GM23338 (cell line): ENCODE data around the gene ACTR1A. TPM values are rescaled to one million over a fixed set of nuclear protein-coding genes. Genes with fewer than 3 reads are reported as not detected.

Experiments
- ATAC-seq: fragments of 200-7000 bp; cut with Tn5 transposase; 3 replicates; pipeline ENCODE4 v1.9.1; 2020
- DNase-seq: peaks from one replicate; pipeline ENCODE4 v3.0.0-alpha.2; 2015; ENCODE audit warnings: low spot score
- H2AFZ ChIP-seq: fragments of 200-600 bp; sonication (generic); 2 replicates; pipeline ENCODE4 v1.8.0; 2016; ENCODE audit warnings: antibody characterized with exemption, mild to moderate bottlenecking, moderate library complexity
- H3F3A ChIP-seq: fragments of 200-600 bp; sonication (generic); replicated peaks from 2 replicates; pipeline ENCODE4 v1.8.0; 2017; ENCODE audit warnings: antibody characterized with exemption, mixed run types, low read depth
- H3K27ac ChIP-seq: fragments of 200-600 bp; sonication (generic); 2 replicates; pipeline ENCODE4 v1.6.1; 2016; ENCODE audit warnings: low read depth
- H3K27me3 ChIP-seq: fragments of 200-600 bp; sonication (generic); 2 replicates; pipeline ENCODE4 v1.8.0; 2016; ENCODE audit warnings: mild to moderate bottlenecking, mixed run types, moderate library complexity; ENCODE audit not compliant: insufficient read depth
- H3K36me3 ChIP-seq: fragments of 200-600 bp; sonication (generic); 2 replicates; pipeline ENCODE4 v1.8.0; 2016; ENCODE audit warnings: mild to moderate bottlenecking; ENCODE audit not compliant: insufficient read depth
- H3K4me1 ChIP-seq: fragments of 200-600 bp; sonication (generic); 2 replicates; pipeline ENCODE4 v1.8.0; 2016; ENCODE audit warnings: mild to moderate bottlenecking, moderate library complexity; ENCODE audit not compliant: insufficient read depth
- H3K4me2 ChIP-seq: fragments of 200-600 bp; sonication (generic); 2 replicates; pipeline ENCODE4 v1.7.1; 2017; ENCODE audit warnings: mixed run types
- H3K4me3 ChIP-seq: fragments of 200-600 bp; sonication (generic); 2 replicates; pipeline ENCODE4 v1.6.1; 2016; ENCODE audit warnings: mixed run types
- H3K79me2 ChIP-seq: fragments of 200-600 bp; sonication (generic); replicated peaks from 2 replicates; pipeline ENCODE4 v1.8.0; 2017; ENCODE audit warnings: mild to moderate bottlenecking; ENCODE audit not compliant: insufficient read depth
- H3K9me2 ChIP-seq: fragments of 200-600 bp; sonication (generic); 2 replicates; pipeline ENCODE4 v1.8.0; 2017; ENCODE audit not compliant: insufficient read depth
- H4K20me1 ChIP-seq: fragments of 200-600 bp; sonication (generic); replicated peaks from 2 replicates; pipeline ENCODE4 v1.8.0; 2017; ENCODE audit warnings: mild to moderate bottlenecking; ENCODE audit not compliant: insufficient read depth
- H3K27ac Mint-ChIP-seq: 2 replicates; pipeline ENCODE4 v1.8.0; 2020; ENCODE audit warnings: inconsistent platforms, mild to moderate bottlenecking, moderate library complexity, mixed read lengths
- H3K27me3 Mint-ChIP-seq: 3 replicates; pipeline ENCODE4 v1.8.0; 2022; ENCODE audit warnings: low read depth, mild to moderate bottlenecking, moderate library complexity, mixed read lengths, inconsistent platforms; ENCODE audit not compliant: insufficient read depth, poor library complexity
- H3K36me3 Mint-ChIP-seq: 3 replicates; pipeline ENCODE4 v1.8.0; 2021; ENCODE audit warnings: low read depth, mild to moderate bottlenecking, inconsistent platforms, moderate library complexity, mixed read lengths
- H3K4me1 Mint-ChIP-seq: 3 replicates; pipeline ENCODE4 v1.8.0; 2020; ENCODE audit warnings: mild to moderate bottlenecking, inconsistent platforms, mixed read lengths
- H3K4me3 Mint-ChIP-seq: 3 replicates; pipeline ENCODE4 v1.8.0; 2021; ENCODE audit warnings: moderate library complexity, mild to moderate bottlenecking, inconsistent platforms, mixed read lengths
- H3K9me3 Mint-ChIP-seq: 3 replicates; pipeline ENCODE4 v1.8.0; 2020; ENCODE audit warnings: moderate library complexity, mild to moderate bottlenecking, inconsistent platforms, mixed read lengths
- CREB1 ChIP-seq: fragments of 250-450 bp; sonication (Bioruptor Pico); IDR thresholded peaks from 2 replicates; pipeline ENCODE4 v1.5.0; 2020; ENCODE audit warnings: low read depth, mild to moderate bottlenecking, moderate library complexity
- CTCF ChIP-seq, 2 experiments: fragments of 200-600 bp in 1 of 2; sonication (generic) in 1 of 2; conservative IDR thresholded peaks; 2 replicates each; pipeline versions ENCODE4 v1.5.1 to v1.6.1; 2016 to 2017; ENCODE audit warnings: antibody characterized with exemption in 2 of 2, low read depth in 2 of 2, mild to moderate bottlenecking in 2 of 2, moderate library complexity in 1 of 2
- ETS1 ChIP-seq: IDR thresholded peaks from 2 replicates; pipeline ENCODE4 v1.6.1; 2016; ENCODE audit warnings: antibody characterized with exemption
- EZH2 ChIP-seq: fragments of 200-600 bp; sonication (generic); IDR thresholded peaks from one replicate; pipeline ENCODE4 v1.8.0; 2017; ENCODE audit warnings: antibody characterized with exemption, mild to moderate bottlenecking, low read depth; ENCODE audit not compliant: unreplicated experiment
- EZH2phosphoT487 ChIP-seq: fragments of 200-600 bp; sonication (generic); IDR thresholded peaks from one replicate; pipeline ENCODE4 v1.8.1; 2018; ENCODE audit warnings: antibody characterized with exemption; ENCODE audit not compliant: unreplicated experiment
- JUNB ChIP-seq: IDR thresholded peaks from one replicate; pipeline ENCODE4 v1.6.1; 2016; ENCODE audit warnings: antibody characterized with exemption; ENCODE audit not compliant: unreplicated experiment
- NANOG ChIP-seq: IDR thresholded peaks from 2 replicates; pipeline ENCODE4 v1.6.1; 2016; ENCODE audit warnings: antibody characterized with exemption, borderline replicate concordance
- POLR2AphosphoS5 ChIP-seq: IDR thresholded peaks from 2 replicates; pipeline ENCODE4 v1.6.1; 2016; ENCODE audit warnings: antibody characterized with exemption, low read depth
- REST ChIP-seq: IDR thresholded peaks from one replicate; pipeline ENCODE4 v1.6.1; 2018; ENCODE audit warnings: antibody characterized with exemption; ENCODE audit not compliant: unreplicated experiment
- STAT1 ChIP-seq: IDR thresholded peaks from one replicate; pipeline ENCODE4 v1.6.1; 2016; ENCODE audit warnings: antibody characterized with exemption; ENCODE audit not compliant: unreplicated experiment
- ZNF114 ChIP-seq: fragments of 250-450 bp; sonication (Bioruptor Pico); IDR thresholded peaks from 2 replicates; pipeline ENCODE4 v1.5.0; 2020; ENCODE audit warnings: mild to moderate bottlenecking, moderate library complexity
- ZNF331 ChIP-seq: fragments of 250-450 bp; sonication (Bioruptor Pico); IDR thresholded peaks from 2 replicates; pipeline ENCODE4 v1.5.0; 2020; ENCODE audit warnings: low read depth, mild to moderate bottlenecking, moderate library complexity
- ZNF462 ChIP-seq: fragments of 250-450 bp; sonication (Bioruptor Pico); IDR thresholded peaks from 2 replicates; pipeline ENCODE4 v1.5.0; 2020; ENCODE audit warnings: mild to moderate bottlenecking, moderate library complexity
- polyA plus RNA-seq: library from polyadenylated mRNA; unstranded; fragments of >200 nt; fragmentation: Nextera tagmentation; extraction: Ambion mirVana; gene quantifications from 2 replicates; pipeline ENCODE4 v1.2.1, GENCODE V29; 2016
- total RNA-seq: library from RNA; depleted of rRNA; stranded (reverse); fragments of >200 nt; shearing (Covaris generic); gene quantifications from 2 replicates; pipeline ENCODE4 v1.2.3, GENCODE V29; 2014

The ACTR1A gene
- total and polyA plus RNA-seq, 2 experiments from 2014 or later = 39.4 to 101 TPM

- DNase-seq (no peak), ATAC-seq (no peak)
- no peaks in the 10 kb centered on the region for H3K27me3 ChIP-seq
- no peaks in the 10 kb centered on the region for H3K79me2 ChIP-seq
- H3K9me3 Mint-ChIP-seq = no peaks in the 10 kb centered on the region
- peaks cover 2% of the 10 kb centered on the region; the same call in 2 of the 3 replicates for H3K36me3 Mint-ChIP-seq
- H3K4me3 ChIP-seq = no peak overlapping the region
- peaks cover 4% of the 10 kb centered on the region; the same call in 2 of the 3 replicates for H3K4me1 Mint-ChIP-seq
- peaks cover 3% of the 10 kb centered on the region for H4K20me1 ChIP-seq
- no peak overlapping the region for H3K27ac ChIP-seq
- no peak overlapping the region for H3K4me2 ChIP-seq
- H3K36me3 ChIP-seq = no peaks in the 10 kb centered on the region
- H3K27ac Mint-ChIP-seq = no peak overlapping the region
- no peaks in the 10 kb centered on the region for H3K9me2 ChIP-seq
- no peak overlapping the region for H3K4me3 Mint-ChIP-seq
- no peaks in the 10 kb centered on the region for H3F3A ChIP-seq
- no peak for TF ChIP-seq ZNF462
- no peak for TF ChIP-seq CREB1 (CRISPR knock-in tag)
- TF ChIP-seq ETS1 = no peak
- no peak for TF ChIP-seq STAT1
- TF ChIP-seq REST = no peak
- TF ChIP-seq ZNF331 (CRISPR knock-in tag) = no peak
- no peak for TF ChIP-seq POLR2AphosphoS5
- TF ChIP-seq CTCF (conservative IDR thresholded peaks at IDR 0.05; ENCODE audit: low read depth in 2 of 2) = no peak
- TF ChIP-seq ZNF114 = no peak
- TF ChIP-seq EZH2 = no peak
- no peak for TF ChIP-seq NANOG
- no peak for TF ChIP-seq JUNB
- no peak for TF ChIP-seq EZH2phosphoT487
- H3K27me3 Mint-ChIP-seq = peaks cover 5% of the 10 kb centered on the region
- H2AFZ ChIP-seq = no peak overlapping the region
- H3K4me1 ChIP-seq = no peaks in the 10 kb centered on the region
Observed at GRCh38 chr10:102545265-102545871, 42.9 kb upstream of the ACTR1A start.
